Ishikawa (cell line): ENCODE measurements around the gene SELPLG.

Experiments used
- CREB1 ChIP-seq: IDR thresholded peaks from 2 replicates; pipeline ENCODE4 v1.6.1; 2012; ENCODE audit warnings: low read depth
- YY1 ChIP-seq: IDR thresholded peaks from 2 replicates; pipeline ENCODE4 v1.6.1; 2012; ENCODE audit warnings: low read depth

GRCh38 chr12:108600702-108601007, 33.0 kb downstream of the SELPLG start:
- TF ChIP-seq CREB1: no peak
- TF ChIP-seq YY1: no peak
